Measurements from ENCODE around the gene BRD1.

BRD1 gene

GRCh38 chr22:49771266-49772065 lies 56.2 kb downstream of the BRD1 start:
- DNase-seq (ENCODE audit: insufficient read length, low spot score) (no peak), FAIRE-seq (no peak)
- TF ChIP-seq TAF1 (IDR thresholded peaks at IDR 0.05; ENCODE audit: low read depth, low read length) (no peak), PAX5 (IDR thresholded peaks at IDR 0.05; ENCODE audit: insufficient read depth, low read length, severe bottlenecking) (no peak), SPI1 (IDR thresholded peaks at IDR 0.05; ENCODE audit: low read depth, low read length) (no peak), POU2F2 (IDR thresholded peaks at IDR 0.05; ENCODE audit: low read depth, low read length) (no peak)

- no peak for DNase-seq (ENCODE audit: insufficient read length, low spot score)
- FAIRE-seq: no peak
- no peak for TF ChIP-seq TAF1 (IDR thresholded peaks at IDR 0.05; ENCODE audit: low read depth, low read length)
- no peak for TF ChIP-seq PAX5 (IDR thresholded peaks at IDR 0.05; ENCODE audit: insufficient read depth, low read length, severe bottlenecking)
- TF ChIP-seq POLR2AphosphoS5 (IDR thresholded peaks at IDR 0.05; ENCODE audit: low read depth, low read length): no peak
- no peak for TF ChIP-seq POLR2A (IDR thresholded peaks at IDR 0.05; ENCODE audit: low read depth, low read length)
- TF ChIP-seq SPI1 (IDR thresholded peaks at IDR 0.05; ENCODE audit: low read depth, low read length): no peak
- TF ChIP-seq POU2F2 (IDR thresholded peaks at IDR 0.05; ENCODE audit: low read depth, low read length): no peak
Observed at GRCh38 chr22:49770547-49771265, 57.0 kb downstream of the BRD1 start.

- no peak for TF ChIP-seq SPI1 (IDR thresholded peaks at IDR 0.05; ENCODE audit: low read depth, low read length)
- no peak for TF ChIP-seq POLR2A (IDR thresholded peaks at IDR 0.05; ENCODE audit: low read depth, low read length)
- TF ChIP-seq TAF1 (IDR thresholded peaks at IDR 0.05; ENCODE audit: low read depth, low read length): no peak
- TF ChIP-seq POU2F2 (IDR thresholded peaks at IDR 0.05; ENCODE audit: low read depth, low read length): no peak
- TF ChIP-seq PAX5 (IDR thresholded peaks at IDR 0.05; ENCODE audit: insufficient read depth, low read length, severe bottlenecking): no peak
- TF ChIP-seq POLR2AphosphoS5 (IDR thresholded peaks at IDR 0.05; ENCODE audit: low read depth, low read length): no peak
- FAIRE-seq: no peak
- no peak for DNase-seq (ENCODE audit: insufficient read length, low spot score)
Observed at GRCh38 chr22:49769691-49770546, 57.8 kb downstream of the BRD1 start.

- DNase-seq (ENCODE audit: insufficient read length, low spot score) (no peak), FAIRE-seq (no peak)
- TF ChIP-seq POLR2AphosphoS5 (IDR thresholded peaks at IDR 0.05; ENCODE audit: low read depth, low read length) (no peak), TAF1 (IDR thresholded peaks at IDR 0.05; ENCODE audit: low read depth, low read length) (no peak), PAX5 (IDR thresholded peaks at IDR 0.05; ENCODE audit: insufficient read depth, low read length, severe bottlenecking) (no peak), POU2F2 (IDR thresholded peaks at IDR 0.05; ENCODE audit: low read depth, low read length) (no peak), SPI1 (IDR thresholded peaks at IDR 0.05; ENCODE audit: low read depth, low read length) (no peak), POLR2A (IDR thresholded peaks at IDR 0.05; ENCODE audit: low read depth, low read length) (no peak)
Observed at GRCh38 chr22:49768951-49769690, 58.6 kb downstream of the BRD1 start.

GRCh38 chr22:49768077-49768910 lies 59.4 kb downstream of the BRD1 start:
- TF ChIP-seq TAF1 (IDR thresholded peaks at IDR 0.05; ENCODE audit: low read depth, low read length) (no peak), POLR2A (IDR thresholded peaks at IDR 0.05; ENCODE audit: low read depth, low read length) (no peak), POLR2AphosphoS5 (IDR thresholded peaks at IDR 0.05; ENCODE audit: low read depth, low read length) (no peak), POU2F2 (IDR thresholded peaks at IDR 0.05; ENCODE audit: low read depth, low read length) (no peak), SPI1 (IDR thresholded peaks at IDR 0.05; ENCODE audit: low read depth, low read length) (no peak), PAX5 (IDR thresholded peaks at IDR 0.05; ENCODE audit: insufficient read depth, low read length, severe bottlenecking) (no peak)
- FAIRE-seq: no peak

GRCh38 chr22:49767355-49768062 lies 60.2 kb downstream of the BRD1 start:
- FAIRE-seq (peak; percentile 95), DNase-seq (ENCODE audit: insufficient read length, low spot score) (no peak)
- TF ChIP-seq PAX5 (IDR thresholded peaks at IDR 0.05; ENCODE audit: insufficient read depth, low read length, severe bottlenecking): no peak
- no peak for TF ChIP-seq TAF1 (IDR thresholded peaks at IDR 0.05; ENCODE audit: low read depth, low read length)
- TF ChIP-seq POLR2A (IDR thresholded peaks at IDR 0.05; ENCODE audit: low read depth, low read length): no peak
- no peak for TF ChIP-seq POU2F2 (IDR thresholded peaks at IDR 0.05; ENCODE audit: low read depth, low read length)
- TF ChIP-seq POLR2AphosphoS5 (IDR thresholded peaks at IDR 0.05; ENCODE audit: low read depth, low read length): no peak
- no peak for TF ChIP-seq SPI1 (IDR thresholded peaks at IDR 0.05; ENCODE audit: low read depth, low read length)

More at GRCh38 chr22:49768077-49768910, 59.4 kb downstream of the BRD1 start:
- DNase-seq (ENCODE audit: insufficient read length, low spot score): no peak

GRCh38 chr22:49765951-49766350 lies 61.7 kb downstream of the BRD1 start:
- FAIRE-seq: no peak
- no peak for DNase-seq (ENCODE audit: insufficient read length, low spot score)
- TF ChIP-seq POLR2A (IDR thresholded peaks at IDR 0.05; ENCODE audit: low read depth, low read length) (no peak), TAF1 (IDR thresholded peaks at IDR 0.05; ENCODE audit: low read depth, low read length) (no peak)
